Karpas-422 (cell line): Measurements from ENCODE around the gene TRUB1. TPM values are rescaled to one million over a fixed set of nuclear protein-coding genes. Genes with fewer than 3 reads are reported as not detected.

ENCODE experiments used
- small RNA-seq: library from RNA; depleted of rRNA; stranded (forward); fragments of <200 nt; gene quantifications from one replicate; pipeline ENCODE3, GENCODE V24; 2014
- total RNA-seq: library from RNA; depleted of rRNA; stranded (reverse); fragments of >200 nt; shearing (Covaris generic); gene quantifications from 2 replicates; pipeline ENCODE4 v1.2.3, GENCODE V29; 2014; ENCODE audit warnings: low replicate concordance; rRNA removed

Gene TRUB1
- total RNA-seq, 1 experiment from 2014 or later: 31.6 TPM

Small RNA genes lying within 50 kb of the gene (small RNA-seq; reads per million reads assigned to genes)
- gene RNU6-1121P: not detected

Other genes starting within 250 kb of the TRUB1 start
- 7.8 and 21.7 TPM in 2 replicates for gene FHIP2A, start 116.4 kb upstream of the TRUB1 start, total RNA-seq
- not detected in 2 replicates for gene ATRNL1, start 155.2 kb downstream of the TRUB1 start, total RNA-seq